Smooth muscle cell (in vitro differentiated cells): Measurements from ENCODE around the gene SP9. TPM values are rescaled to one million over a fixed set of nuclear protein-coding genes. Genes with fewer than 3 reads are reported as not detected.

Experiments
- DNase-seq: peaks from one replicate; lab custom pipeline; 2025; ENCODE audit not compliant: unreplicated experiment; lab: John Stamatoyannopoulos, UW
- H2AFZ ChIP-seq: fragments of 200-600 bp; sonication (generic); 2 replicates; pipeline ENCODE4 v1.6.0; 2016; ENCODE audit warnings: antibody characterized with exemption, low read depth, mild to moderate bottlenecking
- H3F3A ChIP-seq: fragments of 200-600 bp; sonication (generic); 2 replicates; pipeline ENCODE4 v1.6.0; 2017; ENCODE audit warnings: antibody characterized with exemption, low read depth
- H3K27ac ChIP-seq: fragments of 200-600 bp; sonication (generic); 2 replicates; pipeline ENCODE4 v1.5.1; 2016; ENCODE audit warnings: low read depth, mild to moderate bottlenecking
- H3K27me3 ChIP-seq: fragments of 200-600 bp; sonication (generic); 2 replicates; pipeline ENCODE4 v1.6.1; 2016; ENCODE audit warnings: low read depth, mild to moderate bottlenecking
- H3K36me3 ChIP-seq: fragments of 200-600 bp; sonication (generic); 2 replicates; pipeline ENCODE4 v1.5.1; 2016; ENCODE audit warnings: low read depth
- H3K4me1 ChIP-seq: fragments of 200-600 bp; sonication (generic); 2 replicates; pipeline ENCODE4 v1.5.1; 2016; ENCODE audit warnings: low read depth
- H3K4me2 ChIP-seq: fragments of 200-600 bp; sonication (generic); 2 replicates; pipeline ENCODE4 v1.6.0; 2016; ENCODE audit warnings: mild to moderate bottlenecking
- H3K4me3 ChIP-seq: fragments of 200-600 bp; sonication (generic); 2 replicates; pipeline ENCODE4 v1.5.1; 2016; ENCODE audit warnings: mild to moderate bottlenecking
- H3K79me2 ChIP-seq: fragments of 200-600 bp; sonication (generic); 2 replicates; pipeline ENCODE4 v1.6.0; 2016; ENCODE audit warnings: low read depth, mild to moderate bottlenecking
- H3K9ac ChIP-seq: fragments of 200-600 bp; sonication (generic); 2 replicates; pipeline ENCODE4 v1.6.0; 2016; ENCODE audit warnings: low read depth
- H3K9me3 ChIP-seq: fragments of 200-600 bp; sonication (generic); replicated peaks from 2 replicates; pipeline ENCODE4 v1.5.1; 2016; ENCODE audit warnings: low read depth
- H4K20me1 ChIP-seq: fragments of 200-600 bp; sonication (generic); 2 replicates; pipeline ENCODE4 v1.6.0; 2016; ENCODE audit warnings: low read depth
- CTCF ChIP-seq: fragments of 200-600 bp; sonication (generic); IDR thresholded peaks from 2 replicates; pipeline ENCODE4 v1.5.1; 2017; ENCODE audit warnings: borderline replicate concordance, mild to moderate bottlenecking, antibody characterized with exemption; ENCODE audit not compliant: insufficient read depth, poor library complexity, severe bottlenecking
- WGBS: methylation state at CpG from one replicate; pipeline ENCODE4 v1.1.7; 2016; ENCODE audit warnings: low lambda C conversion rate; 5-methylcytosine and 5-hydroxymethylcytosine counted together
- polyA plus RNA-seq: library from polyadenylated mRNA; unstranded; fragments of >200 nt; fragmentation: Nextera tagmentation; extraction: Ambion mirVana; gene quantifications from 2 replicates; pipeline ENCODE4 v1.2.1, GENCODE V29; 2016
- total RNA-seq: library from RNA; depleted of rRNA; stranded (reverse); fragments of >200 nt; gene quantifications from 2 replicates; pipeline ENCODE4 v1.2.3, GENCODE V29; 2014

The SP9 gene
- total and polyA plus RNA-seq, 2 experiments from 2014 or later = 0.17 to 0.49 TPM

DNA sequence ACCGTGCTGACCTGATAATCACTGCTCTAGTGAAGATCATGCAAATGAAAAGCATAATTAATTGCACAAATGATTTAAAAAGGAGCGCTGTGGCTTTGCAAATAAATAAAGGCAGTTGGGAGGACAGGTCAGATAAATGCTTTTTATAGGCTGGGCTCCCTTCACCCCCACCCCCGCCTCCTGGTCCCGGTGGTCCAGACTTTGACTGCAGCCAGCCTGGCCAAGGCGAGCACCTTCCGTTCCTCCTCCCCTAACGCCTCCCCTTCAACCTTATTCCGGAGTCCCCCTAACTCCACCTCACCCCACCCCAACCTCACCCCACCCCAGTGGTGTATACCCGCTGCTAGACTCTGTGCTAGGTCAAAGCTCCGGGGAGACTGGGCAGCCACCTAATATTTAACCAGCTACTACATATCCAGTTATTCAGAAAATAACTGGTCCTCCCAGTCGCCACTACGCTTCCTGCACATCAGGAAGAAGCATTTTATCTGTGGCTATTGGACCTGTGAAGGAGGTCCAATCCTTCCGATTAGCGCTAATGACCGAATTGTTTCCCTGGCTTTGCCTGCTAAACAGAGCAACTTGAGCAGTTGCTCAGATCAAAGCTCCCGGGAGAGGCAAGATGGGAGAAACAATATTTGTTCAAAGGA is 3.7 kb upstream of the SP9 start:
- Histone ChIP-seq H3K9ac (no peak overlapping the region), H4K20me1 (peaks cover 7% of the 10 kb centered on the region), H3K9me3 (no peaks in the 10 kb centered on the region), H3K4me1 (peaks cover 52% of the 10 kb centered on the region), H3K79me2 (no peaks in the 10 kb centered on the region), H3K27me3 (peaks cover 91% of the 10 kb centered on the region), H2AFZ (no peak overlapping the region), H3K36me3 (no peaks in the 10 kb centered on the region), H3K4me2 (no peak overlapping the region), H3K4me3 (no peak overlapping the region), H3K27ac (no peak overlapping the region), H3F3A (peaks cover 5% of the 10 kb centered on the region)
- DNase-seq = no peak
- no peak for TF ChIP-seq CTCF
- 6% methylated on average over 12 of the region's 16 CpGs for WGBS

- 10% methylated on average over 11 of the region's 11 CpGs for WGBS
- Histone ChIP-seq H3K79me2 (no peaks in the 10 kb centered on the region), H3K9ac (no peak overlapping the region), H3K36me3 (no peaks in the 10 kb centered on the region), H3K9me3 (no peaks in the 10 kb centered on the region), H3K4me2 (peak overlapping the region; percentile 75), H3F3A (peaks cover 5% of the 10 kb centered on the region), H3K4me1 (peaks cover 47% of the 10 kb centered on the region), H4K20me1 (peaks cover 7% of the 10 kb centered on the region), H3K27me3 (peaks cover 97% of the 10 kb centered on the region), H3K4me3 (no peak overlapping the region), H3K27ac (no peak overlapping the region), H2AFZ (no peak overlapping the region)
- no peak for TF ChIP-seq CTCF
- no peak for DNase-seq
Observed at GRCh38 chr2:174331595-174332216, 3.0 kb upstream of the SP9 start.

DNA sequence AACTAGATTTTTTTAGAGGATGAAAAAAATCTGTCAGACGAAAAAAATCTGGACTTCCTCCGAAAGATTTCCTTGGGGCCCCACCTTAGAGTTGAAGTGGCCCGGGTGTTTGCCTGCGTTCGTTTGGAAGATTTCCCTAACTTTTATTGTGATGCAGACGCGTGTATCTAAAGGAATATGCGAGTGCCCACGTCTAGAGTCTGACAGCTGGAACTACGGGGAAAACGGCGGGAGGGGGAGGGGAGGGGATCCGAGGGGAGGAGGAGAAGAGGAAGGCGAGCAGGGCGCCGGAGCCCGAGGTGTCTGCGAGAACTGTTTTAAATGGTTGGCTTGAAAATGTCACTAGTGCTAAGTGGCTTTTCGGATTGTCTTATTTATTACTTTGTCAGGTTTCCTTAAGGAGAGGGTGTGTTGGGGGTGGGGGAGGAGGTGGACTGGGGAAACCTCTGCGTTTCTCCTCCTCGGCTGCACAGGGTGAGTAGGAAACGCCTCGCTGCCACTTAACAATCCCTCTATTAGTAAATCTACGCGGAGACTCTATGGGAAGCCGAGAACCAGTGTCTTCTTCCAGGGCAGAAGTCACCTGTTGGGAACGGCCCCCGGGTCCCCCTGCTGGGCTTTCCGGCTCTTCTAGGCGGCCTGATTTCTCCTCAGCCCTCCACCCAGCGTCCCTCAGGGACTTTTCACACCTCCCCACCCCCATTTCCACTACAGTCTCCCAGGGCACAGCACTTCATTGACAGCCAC is 2.4 kb upstream of the SP9 start:
- 2% methylated on average over 27 of the region's 31 CpGs for WGBS
- Histone ChIP-seq H3F3A (peaks cover 5% of the 10 kb centered on the region), H3K4me3 (peak overlapping the region; percentile 11), H3K9me3 (no peaks in the 10 kb centered on the region), H4K20me1 (peaks cover 7% of the 10 kb centered on the region), H2AFZ (no peak overlapping the region), H3K27me3 (peaks cover 97% of the 10 kb centered on the region), H3K79me2 (no peaks in the 10 kb centered on the region), H3K27ac (no peak overlapping the region), H3K9ac (no peak overlapping the region), H3K4me1 (peaks cover 40% of the 10 kb centered on the region), H3K4me2 (peak overlapping the region; percentile 75), H3K36me3 (no peaks in the 10 kb centered on the region)
- TF ChIP-seq CTCF = no peak
- no peak for DNase-seq
